ENCODE data around the gene CXCL16.

Gene CXCL16

DNA sequence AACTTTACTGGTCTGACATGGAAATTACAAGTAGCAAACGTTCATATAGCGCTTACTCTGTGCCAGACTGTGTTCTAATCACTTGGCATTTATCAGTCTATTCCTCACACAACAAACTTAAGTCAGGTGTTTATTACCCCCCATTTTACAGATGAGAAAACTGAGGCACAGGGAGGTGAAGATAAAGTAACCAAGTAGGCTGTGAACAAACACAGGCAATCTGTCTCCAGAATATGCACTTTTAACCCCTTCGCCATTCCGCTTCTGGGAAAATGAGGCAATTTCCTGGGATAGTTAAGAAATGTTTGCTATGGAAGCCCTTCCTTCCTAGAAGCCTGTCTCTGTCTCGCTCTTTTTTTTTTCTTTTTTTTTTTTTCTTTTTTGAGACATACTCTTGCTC, 12.2 kb upstream of the CXCL16 start:
- no peak for DNase-seq

DNA sequence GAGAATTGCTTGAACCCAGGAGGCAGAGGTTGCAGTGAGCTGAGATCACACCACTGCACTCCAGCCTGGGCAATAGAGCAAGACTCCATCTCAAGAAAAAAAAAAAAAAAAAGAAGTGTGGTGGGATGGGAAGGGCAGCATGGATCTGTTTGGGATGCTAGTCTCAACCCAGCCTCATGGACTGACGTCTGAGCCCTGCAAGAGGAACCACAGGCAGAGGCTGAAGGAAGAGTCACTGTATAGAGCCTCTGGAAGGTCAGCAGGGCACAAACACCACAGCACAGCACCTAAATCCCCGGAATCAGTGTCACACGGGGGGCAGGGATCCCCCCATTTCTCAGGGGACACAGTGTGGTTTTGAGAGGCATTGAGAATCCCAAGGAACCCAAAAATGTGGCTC, 10.9 kb upstream of the CXCL16 start:
- DNase-seq: no peak

DNA sequence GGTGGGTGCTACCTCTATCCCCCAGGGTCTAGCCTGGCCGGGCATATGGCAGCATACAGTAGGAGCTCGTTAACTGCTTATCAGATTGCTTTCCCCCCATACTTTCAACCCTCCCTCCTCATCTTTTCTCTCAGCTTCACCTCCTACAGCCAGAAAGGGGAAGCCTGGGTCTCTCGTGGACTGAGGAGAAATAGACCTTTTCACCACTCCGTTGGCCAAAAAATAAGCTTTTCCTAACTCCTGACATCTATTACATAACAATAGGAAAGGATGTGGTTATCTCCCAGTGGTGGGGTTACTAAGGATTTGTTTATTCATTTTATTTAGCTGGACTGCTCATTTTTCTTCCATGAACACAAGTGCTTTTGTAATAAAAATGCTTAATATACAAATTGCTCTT, 9.0 kb upstream of the CXCL16 start:
- no peak for DNase-seq

DNA sequence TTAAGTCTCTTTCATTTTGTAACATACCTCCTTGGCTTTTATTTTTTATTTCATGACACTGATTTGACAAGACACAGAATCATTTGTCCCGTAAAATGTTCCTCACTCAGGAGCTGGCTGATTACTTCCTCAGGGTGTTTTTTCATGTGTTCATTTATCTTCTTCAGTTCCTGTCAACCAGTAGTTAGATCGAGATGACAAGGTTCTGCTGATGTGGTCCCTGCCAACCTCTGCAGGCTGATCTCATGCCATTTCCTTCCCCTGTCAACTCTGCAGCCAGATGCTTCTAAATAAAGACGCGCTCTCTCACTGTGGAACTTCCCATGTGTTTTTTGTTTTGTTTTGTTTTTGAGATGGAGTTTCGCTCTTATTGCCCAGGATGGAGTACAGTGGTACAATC, 8.1 kb upstream of the CXCL16 start:
- DNase-seq: peak in 2 of 58 donors; percentile 7 to 10

DNA sequence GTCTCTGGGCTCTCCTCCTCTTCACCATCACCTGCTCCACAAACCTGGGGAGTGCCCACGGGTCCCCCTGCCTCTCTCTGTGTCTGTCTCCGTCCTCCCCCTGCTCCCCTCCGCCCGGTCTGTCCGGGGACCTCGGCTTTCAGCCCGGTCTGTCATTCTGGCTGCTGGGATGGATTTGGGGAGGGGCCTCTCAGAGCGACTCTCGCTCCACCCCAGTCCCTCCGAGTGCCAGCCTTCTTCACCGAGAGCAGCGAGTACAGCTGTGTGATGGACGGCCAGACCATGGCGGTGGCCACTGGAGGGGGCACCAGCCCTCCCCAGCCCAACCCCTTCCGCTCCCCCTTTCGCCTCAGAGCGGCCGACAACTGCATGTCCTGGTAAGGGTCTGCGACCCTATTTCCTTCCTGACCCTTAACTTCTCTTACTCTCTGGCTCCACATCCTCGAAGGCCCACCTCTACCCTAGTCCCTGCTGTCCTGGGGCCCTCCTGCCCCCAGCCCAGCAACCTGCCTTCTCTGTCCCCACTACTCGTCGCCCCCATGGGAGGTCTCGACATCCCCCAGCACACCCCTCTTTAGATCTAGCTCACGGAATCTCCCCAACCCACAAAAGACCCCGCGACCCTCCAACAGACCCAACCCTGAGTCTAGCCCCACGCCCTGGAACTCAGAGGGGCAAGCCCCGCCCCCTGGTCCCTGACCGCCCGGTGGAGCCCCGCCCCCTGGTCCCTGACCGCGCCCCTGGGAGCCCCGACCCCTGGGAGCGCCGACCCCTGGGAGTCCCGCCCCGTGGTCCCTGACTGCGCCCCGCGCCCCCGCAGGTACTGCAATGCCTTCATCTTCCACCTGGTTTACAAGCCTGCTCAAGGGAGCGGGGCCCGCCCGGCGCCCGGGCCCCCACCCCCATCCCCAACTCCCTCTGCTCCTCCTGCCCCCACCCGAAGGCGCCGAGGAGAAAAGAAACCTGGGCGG, 5.6 kb upstream of the CXCL16 start:
- no peak for DNase-seq

- DNase-seq: no peak
Measured at GRCh38 chr17:4743898-4744297, 4.2 kb upstream of the CXCL16 start.

GRCh38 chr17:4743216-4743615, 3.5 kb upstream of the CXCL16 start:
- DNase-seq: no peak

DNA sequence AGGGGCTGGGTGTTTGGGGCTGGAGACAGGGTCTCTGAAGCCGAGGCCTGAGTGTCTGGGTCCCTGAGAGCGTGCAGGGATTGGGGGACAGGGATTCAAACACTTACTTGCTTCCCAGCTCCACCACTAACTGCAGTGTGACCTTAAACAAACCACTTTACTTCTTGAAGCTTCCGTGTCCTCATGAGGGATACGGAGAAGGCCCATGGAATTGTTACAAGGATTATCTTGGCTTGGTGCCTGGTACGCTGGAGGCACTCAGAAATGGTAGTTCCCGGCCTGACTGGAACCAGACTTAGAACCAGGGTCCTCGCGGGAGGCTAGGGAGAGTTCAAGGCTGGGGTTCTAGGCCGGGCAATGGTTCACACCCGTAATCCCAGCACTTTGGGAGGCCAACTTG, 2.9 kb upstream of the CXCL16 start:
- DNase-seq: no peak

- DNase-seq: no peak
Measured at GRCh38 chr17:4742133-4742532, 2.4 kb upstream of the CXCL16 start.

GRCh38 chr17:4741544-4741943, 1.8 kb upstream of the CXCL16 start:
- no peak for DNase-seq

DNA sequence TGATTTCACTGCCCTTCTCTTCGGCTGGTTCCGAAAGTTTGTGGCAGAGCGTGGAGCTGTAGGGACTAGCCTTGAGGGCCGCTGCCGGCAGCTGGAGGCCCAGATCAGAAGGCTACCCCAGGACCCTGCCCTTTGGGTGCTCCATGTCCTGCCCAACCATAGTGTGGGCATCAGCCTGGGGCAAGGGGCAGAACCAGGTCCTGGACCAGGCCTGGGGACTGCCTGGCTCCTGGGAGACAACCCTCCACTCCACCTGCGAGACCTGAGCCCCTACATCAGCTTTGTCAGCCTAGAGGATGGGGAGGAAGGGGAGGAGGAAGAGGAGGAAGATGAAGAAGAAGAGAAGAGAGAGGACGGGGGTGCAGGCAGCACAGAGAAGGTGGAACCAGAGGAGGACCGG, 856 bp upstream of the CXCL16 start:
- no peak for DNase-seq

- DNase-seq: no peak
Measured at GRCh38 chr17:4740025-4740351, 260 bp upstream of the CXCL16 start.

- DNase-seq: no peak
Measured at GRCh38 chr17:4738136-4739121, 1.3 kb downstream of the CXCL16 start.

- peak in 8 of 58 donors; percentile 5 to 27 (median 16) for DNase-seq
Measured at GRCh38 chr17:4735876-4736651, 3.7 kb downstream of the CXCL16 start.

DNA sequence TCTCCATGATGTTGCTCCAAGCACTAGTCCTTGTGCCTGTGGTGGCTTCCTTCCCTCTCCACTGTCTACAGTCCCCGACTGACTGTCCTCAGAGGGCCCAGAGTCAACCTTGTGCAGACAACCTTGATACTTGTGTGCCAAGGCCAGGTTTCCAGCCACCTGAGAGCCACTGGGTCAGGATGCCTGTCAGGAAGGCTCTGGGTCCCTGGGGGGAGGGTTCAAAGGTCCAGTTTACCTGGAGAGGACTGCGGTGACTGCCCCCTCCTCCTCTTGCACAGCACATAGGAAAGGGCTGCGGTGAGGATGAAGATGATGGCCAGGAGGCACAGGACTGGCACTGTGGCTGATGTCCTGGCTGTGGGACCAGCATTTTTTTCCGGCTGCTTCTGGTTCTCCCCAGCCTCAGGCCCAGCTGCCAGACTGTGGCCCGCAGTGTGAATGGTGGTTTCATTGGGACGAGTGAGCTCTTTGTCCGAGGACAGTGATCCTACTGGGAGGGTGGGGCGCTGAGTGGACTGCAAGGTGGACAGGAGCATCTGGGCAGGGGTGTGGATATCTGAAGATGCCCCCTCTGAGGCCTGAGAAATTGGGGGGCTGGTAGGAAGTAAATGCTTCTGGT, 4.8 kb downstream of the CXCL16 start:
- no peak for DNase-seq

DNA sequence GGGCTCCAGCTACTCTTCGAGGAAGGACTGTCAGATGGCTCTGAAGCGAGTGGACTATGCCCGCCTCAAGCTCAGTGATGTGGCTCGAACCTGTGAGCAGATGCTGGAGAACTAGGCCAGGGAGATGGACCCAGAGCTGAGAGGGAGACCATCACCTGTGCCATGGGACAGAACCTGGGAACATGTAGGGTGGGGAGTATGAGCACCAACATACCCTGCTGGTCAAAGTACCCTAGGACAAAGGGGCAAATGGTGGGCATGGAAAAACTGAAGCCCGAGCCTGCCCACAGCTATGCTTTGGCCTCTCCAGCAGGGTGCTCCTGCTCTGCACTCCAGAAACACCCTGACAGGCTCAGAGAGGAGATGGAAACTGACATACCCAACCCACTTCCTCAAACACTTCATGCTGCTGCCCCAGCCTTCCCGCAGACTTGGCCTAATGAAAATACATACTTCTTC, 6.6 kb downstream of the CXCL16 start:
- DNase-seq: peak in 6 of 58 donors; percentile 4 to 23 (median 18)

- DNase-seq: no peak
Measured at GRCh38 chr17:4728124-4728523, 11.6 kb downstream of the CXCL16 start.

DNA sequence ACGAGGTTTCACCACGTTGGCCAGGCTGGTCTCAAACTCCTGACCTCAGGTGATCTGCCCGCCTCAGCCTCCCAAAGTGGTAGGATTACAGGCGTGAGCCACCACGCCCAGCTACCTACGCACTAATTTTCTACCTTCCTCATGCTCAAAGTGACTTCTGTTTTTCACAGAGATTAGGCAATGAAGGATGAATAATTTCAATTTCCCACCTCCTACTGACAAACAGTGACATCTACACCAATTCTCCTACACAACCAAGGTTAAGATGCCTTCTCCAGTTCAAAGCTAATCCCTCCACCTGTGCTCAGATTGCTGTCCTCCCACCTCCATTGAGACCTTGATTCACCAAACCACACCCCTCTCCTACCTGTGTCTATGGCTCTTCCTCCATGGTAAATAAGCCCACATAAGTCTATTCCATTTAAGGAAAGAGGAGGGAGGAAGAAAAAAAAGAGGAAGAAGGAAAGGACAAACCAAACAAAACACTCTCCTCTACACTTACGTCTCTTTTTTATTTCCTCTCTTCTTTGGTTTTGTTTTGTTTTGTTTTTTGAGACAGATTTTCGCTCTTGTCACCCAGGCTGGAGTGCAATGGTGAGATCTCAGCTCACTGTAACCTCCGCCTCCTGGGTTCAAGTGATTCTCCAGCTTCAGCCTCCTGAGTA, 13.9 kb downstream of the CXCL16 start:
- DNase-seq: no peak

- DNase-seq: no peak
Measured at GRCh38 chr17:4724650-4725049, 15.1 kb downstream of the CXCL16 start.

DNA sequence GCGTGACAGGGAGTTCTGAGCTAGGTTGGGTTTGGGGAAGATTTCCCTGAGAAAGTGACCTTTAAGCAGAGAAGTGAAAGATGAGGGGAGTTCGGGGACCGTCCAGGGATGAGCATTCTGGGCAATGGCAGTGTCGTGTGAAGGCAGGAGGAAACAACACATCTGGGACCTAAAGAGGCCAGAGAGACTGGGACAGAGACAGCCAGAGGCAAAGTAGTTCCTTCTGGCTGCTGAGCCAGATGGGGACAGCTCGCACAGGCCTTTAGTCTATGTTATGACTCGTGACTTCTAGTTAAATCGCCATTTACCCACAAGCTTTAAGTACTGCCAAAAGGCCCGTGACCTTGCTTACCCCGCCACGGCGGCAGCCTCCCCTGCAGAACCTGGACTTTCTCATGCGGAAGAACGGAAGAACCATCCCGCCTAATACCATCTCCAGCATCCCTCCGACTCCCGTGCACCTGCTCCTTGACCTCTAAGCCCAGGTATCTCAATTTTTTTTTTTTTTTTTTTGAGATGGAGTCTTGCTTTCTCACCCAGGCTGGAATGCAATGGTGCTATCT, 17.0 kb downstream of the CXCL16 start:
- no peak for DNase-seq

All from anterior cingulate cortex (tissue), 58 donors.